GOT3 (cell line): ENCODE data around the gene NKD1.
"Not testable (repeated sequence)": the region's sequence is repeated elsewhere in the genome, so short reads cannot be mapped to it uniquely, and the experiment has no call there.

Source experiments
- DNase-seq: peaks from one replicate; lab custom pipeline; 2025; ENCODE audit warnings: mixed read lengths; lab: John Stamatoyannopoulos, UW

Gene NKD1

GRCh38 chr16:50520451-50521245 is 27.5 kb upstream of the NKD1 start:
- DNase-seq, result no peak

DNA sequence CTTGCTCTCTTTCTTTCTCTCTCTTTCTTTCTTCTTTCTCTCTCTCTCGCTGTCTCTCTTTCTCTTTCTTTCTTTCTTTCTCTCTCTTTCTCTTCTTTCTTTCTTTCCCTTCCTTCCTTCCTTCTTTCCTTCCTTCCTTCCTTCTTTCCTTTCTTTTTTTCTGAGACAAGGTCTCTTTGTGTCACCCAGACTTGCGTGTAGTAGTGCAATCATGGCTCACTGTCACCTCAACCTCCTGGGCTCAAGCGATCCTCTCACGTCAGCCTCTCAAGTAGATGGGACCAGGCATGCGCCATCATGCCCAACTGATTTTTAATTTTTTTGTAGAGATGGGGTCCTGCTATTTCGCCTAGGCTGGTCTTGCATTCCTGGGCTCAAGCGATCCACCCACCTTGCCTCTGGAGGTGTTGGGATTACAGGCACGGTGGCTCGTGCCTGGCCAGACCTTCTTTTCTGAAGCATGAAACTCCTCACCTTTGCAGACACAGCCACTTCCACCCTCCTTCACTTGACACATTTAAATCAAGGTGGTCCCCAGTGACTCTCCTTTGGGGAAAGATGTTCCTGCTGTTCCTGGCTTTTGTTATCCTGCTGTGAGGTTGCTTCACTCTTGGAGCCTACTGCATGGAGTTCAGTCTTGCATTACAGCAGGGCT is 26.8 kb upstream of the NKD1 start:
- no peak for DNase-seq

- DNase-seq, result no peak
Measured at GRCh38 chr16:50522324-50522723, 25.9 kb upstream of the NKD1 start.

GRCh38 chr16:50523710-50524109 is 24.5 kb upstream of the NKD1 start:
- DNase-seq, result no peak

- DNase-seq, result no peak
Measured at GRCh38 chr16:50525262-50525661, 22.9 kb upstream of the NKD1 start.

GRCh38 chr16:50525716-50526115 is 22.5 kb upstream of the NKD1 start:
- no peak for DNase-seq

- no peak for DNase-seq
Measured at GRCh38 chr16:50526249-50526648, 21.9 kb upstream of the NKD1 start.

DNA sequence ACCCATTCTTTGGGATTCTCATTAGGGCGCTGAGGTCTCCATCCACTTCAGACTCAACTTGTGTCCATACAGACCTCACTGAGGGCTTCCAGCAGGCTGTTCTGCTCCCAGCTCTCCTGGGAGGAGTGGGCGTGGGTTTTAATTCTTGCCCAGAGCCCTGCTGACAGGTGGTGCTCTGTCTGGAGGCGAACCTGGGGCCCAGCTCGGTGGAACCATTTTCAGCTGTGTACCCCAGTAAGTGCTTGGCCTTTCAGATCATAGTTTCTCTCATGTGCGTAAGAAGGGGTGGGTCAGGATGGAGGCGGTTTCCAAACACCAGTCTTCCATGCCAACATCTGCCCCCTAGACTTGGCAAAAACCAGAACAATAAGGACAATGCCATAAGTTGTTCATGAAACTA is 21.4 kb upstream of the NKD1 start:
- DNase-seq, result no peak

GRCh38 chr16:50528820-50529219 is 19.4 kb upstream of the NKD1 start:
- DNase-seq, result no peak

DNA sequence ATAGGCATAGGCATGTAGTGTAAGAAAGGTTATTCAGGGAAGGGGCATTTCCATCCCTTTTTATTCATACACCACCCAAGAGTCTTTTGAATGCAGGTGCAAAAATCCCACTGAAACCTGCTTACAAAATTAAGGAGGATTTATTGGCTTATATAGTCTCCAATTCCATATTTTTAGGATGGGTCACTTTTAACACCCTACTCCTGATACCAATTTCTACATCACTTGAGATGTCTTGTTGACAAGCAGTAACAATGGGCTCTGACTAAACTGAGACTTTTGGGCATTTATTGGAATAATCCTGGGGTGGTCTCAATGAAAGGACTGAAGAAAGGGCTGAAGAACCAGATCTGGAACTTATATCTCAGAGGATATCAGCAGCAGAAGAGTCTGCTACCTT is 18.9 kb upstream of the NKD1 start:
- DNase-seq, result no peak

DNA sequence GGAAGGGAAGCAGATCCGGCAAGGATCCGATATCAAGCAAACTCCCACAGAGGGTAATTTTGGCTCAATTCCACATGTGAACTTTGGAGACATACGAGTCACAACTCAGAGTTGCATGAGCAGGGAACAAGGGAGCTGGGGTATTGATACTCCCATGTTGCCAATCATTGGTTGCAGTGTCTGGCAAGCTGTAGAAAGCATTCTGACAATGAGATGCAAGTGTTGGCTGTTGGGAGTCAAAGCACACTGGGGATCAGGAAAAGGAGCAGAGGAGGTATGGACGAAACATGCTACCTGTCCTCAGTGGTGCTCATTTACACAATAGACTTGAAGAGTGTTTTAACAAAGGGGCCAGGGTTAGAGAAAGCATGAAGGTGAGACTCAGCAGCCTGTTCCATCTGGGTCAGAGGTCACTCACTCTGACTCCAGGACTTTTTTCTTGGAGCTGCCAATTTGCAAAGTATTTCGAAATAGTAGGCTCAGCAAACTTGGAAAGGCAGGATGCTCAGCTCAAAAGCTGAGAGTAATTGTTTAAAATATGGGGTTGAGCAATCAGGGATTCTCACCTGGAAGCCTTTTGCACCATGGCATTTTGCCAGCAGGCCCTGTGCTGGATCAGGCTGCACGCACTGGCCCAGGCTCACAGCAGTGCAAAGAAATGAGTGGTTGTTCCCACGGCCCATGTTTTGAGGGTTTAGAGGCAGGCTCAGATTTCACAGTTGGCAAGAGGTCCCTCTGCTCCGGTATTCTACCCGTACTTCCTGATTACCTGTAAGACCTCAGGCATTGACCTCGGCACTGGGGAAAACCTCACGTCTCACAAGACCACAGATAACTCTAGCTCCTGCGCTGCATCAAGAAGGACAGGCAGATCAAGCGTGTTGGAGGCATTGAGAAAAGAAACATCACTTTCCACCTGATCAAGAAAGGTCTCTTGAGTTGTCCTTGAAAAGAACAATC is 17.6 kb upstream of the NKD1 start:
- DNase-seq, result no peak

DNA sequence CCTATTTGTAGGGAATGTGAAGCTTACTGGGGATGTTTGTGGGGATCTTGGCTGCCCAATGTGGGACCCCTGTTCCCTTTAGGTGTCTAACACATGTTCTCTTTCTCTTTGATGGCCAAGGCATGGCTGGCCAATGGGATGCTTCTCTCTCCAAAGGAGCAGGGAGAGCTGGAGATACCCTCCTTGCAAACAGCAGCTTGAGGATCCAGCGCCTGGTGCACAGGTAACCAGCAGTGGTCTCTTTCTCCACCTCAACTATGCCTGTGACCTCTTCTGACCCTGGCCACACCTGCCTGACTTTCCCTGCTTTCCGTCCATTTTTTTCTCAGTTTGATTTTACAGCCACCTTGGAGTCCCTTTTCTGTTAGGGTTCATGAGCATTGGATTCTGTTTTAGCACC is 16.8 kb upstream of the NKD1 start:
- no peak for DNase-seq

GRCh38 chr16:50531901-50532300 is 16.3 kb upstream of the NKD1 start:
- no peak for DNase-seq

- no peak for DNase-seq
Measured at GRCh38 chr16:50532576-50532975, 15.6 kb upstream of the NKD1 start.

GRCh38 chr16:50533317-50533716 is 14.9 kb upstream of the NKD1 start:
- no peak for DNase-seq

GRCh38 chr16:50534091-50534490 is 14.1 kb upstream of the NKD1 start:
- no peak for DNase-seq

- no peak for DNase-seq
Measured at GRCh38 chr16:50534556-50534955, 13.6 kb upstream of the NKD1 start.

- no peak for DNase-seq
Measured at GRCh38 chr16:50534958-50535357, 13.2 kb upstream of the NKD1 start.

DNA sequence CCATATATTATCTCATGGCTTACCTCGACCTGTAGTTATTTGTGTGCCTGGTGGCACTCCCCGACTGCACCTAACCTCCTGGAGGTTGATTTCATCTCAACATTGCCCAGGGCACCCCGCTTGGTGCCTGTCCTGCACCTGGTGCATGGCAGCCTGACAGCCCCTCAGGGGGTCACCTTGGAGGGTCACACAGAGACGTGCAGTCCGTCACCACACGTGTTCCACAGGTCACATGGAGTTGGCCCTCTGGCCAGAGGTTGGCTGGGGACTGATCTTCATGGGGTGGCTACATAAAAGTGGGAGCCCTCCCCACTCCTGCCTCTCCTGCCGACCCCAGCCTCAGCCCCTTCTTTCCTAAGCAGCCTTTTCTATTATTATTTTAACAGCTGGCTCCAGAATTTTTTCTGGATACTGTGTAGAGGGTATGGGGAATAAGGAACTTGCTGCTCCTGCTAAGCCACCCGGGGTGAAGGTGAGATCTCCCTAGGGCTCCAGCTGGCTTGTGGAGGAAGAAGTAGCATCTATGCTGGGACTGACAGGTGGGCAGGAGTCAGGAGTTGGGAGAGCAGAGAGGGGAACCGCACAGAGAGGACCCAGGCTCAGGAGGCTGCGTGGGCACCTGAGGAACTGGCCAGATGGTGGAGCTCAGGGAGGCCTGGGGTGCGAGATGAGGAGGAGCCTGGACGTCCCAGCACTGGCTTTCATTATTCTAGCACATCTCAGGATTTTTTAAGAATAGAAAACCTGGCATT is 12.5 kb upstream of the NKD1 start:
- DNase-seq, result no peak

DNA sequence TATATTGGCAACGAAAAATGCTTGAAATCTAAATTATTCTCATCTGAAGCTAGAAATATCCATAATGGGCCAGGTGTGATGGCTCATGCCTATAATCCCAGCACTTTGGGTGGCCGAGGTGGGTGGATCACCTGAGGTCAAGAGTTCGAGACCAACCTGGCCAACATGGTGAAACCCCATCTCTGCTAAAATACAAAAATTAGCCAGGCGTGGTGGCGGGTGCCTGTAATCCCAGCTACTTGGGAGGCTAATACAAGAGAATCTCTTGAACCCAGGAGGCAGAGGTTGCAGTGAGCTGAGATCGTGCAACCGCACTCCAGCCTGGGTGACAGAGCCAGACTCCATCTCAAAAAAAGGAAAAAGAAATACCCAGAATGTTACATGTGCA is 11.9 kb upstream of the NKD1 start:
- DNase-seq, result not testable (repeated sequence)

DNA sequence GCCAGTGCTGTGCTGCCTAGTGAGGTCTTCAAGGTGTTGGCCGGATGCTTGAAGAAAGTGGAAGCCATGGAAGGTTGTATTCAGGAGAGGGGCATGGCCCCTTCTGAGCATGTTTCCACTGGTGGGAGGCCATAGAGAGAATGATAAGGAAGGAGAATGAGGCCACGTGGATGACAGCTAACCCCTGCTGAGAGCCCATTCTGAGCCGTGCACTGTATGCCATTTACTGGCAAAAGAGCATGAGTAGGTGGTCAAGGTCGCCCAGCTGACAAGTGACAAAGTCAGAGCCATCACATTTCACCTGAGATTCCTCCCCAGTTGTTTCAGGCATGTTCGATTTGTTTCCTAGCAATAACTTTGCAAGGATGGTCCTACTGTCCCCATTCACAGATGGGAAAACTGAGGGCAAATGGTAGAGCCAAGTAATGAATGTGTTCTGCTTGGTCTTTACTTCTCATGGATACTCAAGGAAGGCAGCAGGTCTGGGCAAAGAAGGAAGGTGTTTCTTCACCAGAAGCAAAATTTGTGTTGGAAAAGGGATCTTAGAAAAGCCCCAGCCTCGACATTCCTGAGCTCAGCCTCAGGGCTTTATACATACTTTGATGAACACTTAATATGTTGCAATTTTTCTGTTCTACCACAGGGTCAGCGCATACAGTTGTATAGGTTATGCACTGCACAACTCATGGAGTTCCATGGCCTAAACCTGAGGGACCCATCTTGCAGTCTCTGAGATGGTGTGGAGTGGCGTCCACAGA is 10.5 kb upstream of the NKD1 start:
- no peak for DNase-seq
